Ovary (tissue), 3 donors: ENCODE results near the gene ADGRV1.

ENCODE experiments used
- EP300 ChIP-seq: sonication (generic); formaldehyde crosslinking; IDR thresholded peaks from one replicate; pipeline ENCODE4 v1.6.1; 2017; ENCODE audit warnings: antibody characterized with exemption
- POLR2A ChIP-seq: fragments of 450-650 bp; IDR thresholded peaks from one replicate; pipeline ENCODE4 v1.6.1; 2017; ENCODE audit warnings: antibody characterized with exemption, mild to moderate bottlenecking, moderate library complexity
- TF ChIP-seq, protein P1 (sequence below), 3 donors: fragments of 450-650 bp in 2 of 3; fragments of 200-600 bp in 1 of 3; IDR thresholded peaks; one replicate each; pipeline versions ENCODE4 v1.5.1 to v1.8.0; 2016 to 2022; ENCODE audit warnings: antibody characterized with exemption in 3 of 3, mild to moderate bottlenecking in 1 of 3
- donor health status: DM: no; HTN: no; CAD: no.

DNA sequence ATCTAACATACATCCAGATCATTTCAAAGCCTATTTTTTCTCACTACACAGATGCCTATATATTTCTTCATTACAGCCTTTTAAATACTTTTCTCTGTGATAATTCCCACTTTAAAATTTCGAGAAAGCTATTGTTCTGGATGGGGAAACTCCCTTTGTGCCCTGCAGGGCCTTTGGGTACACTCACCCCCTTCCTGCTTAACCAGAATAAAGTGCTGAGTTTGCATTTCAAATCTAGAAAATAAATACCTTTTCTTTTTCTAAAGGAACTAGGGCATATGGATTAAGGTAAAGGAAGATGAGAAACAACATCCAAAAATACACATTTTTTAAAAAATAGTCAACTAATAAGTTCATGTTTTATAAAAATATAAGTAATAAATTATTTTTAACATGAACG is 323.9 kb downstream of the ADGRV1 start:
- TF ChIP-seq, protein P1, sequence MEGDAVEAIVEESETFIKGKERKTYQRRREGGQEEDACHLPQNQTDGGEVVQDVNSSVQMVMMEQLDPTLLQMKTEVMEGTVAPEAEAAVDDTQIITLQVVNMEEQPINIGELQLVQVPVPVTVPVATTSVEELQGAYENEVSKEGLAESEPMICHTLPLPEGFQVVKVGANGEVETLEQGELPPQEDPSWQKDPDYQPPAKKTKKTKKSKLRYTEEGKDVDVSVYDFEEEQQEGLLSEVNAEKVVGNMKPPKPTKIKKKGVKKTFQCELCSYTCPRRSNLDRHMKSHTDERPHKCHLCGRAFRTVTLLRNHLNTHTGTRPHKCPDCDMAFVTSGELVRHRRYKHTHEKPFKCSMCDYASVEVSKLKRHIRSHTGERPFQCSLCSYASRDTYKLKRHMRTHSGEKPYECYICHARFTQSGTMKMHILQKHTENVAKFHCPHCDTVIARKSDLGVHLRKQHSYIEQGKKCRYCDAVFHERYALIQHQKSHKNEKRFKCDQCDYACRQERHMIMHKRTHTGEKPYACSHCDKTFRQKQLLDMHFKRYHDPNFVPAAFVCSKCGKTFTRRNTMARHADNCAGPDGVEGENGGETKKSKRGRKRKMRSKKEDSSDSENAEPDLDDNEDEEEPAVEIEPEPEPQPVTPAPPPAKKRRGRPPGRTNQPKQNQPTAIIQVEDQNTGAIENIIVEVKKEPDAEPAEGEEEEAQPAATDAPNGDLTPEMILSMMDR (IDR thresholded peaks at IDR 0.05): no peak
- TF ChIP-seq EP300: no peak
- TF ChIP-seq POLR2A: no peak
